CD14-positive monocyte (primary cell): Measurements from ENCODE around the gene NMNAT3. TPM values are rescaled to one million over a fixed set of nuclear protein-coding genes. Genes with fewer than 3 reads are reported as not detected.
A peak's percentile ranks its signal among the peaks of the same experiment; 100 is the strongest.

ENCODE experiments used
- DNase-seq, 3 donors: peaks; one replicate each; pipeline ENCODE4 v3.0.0-alpha.2; 2011 to 2022
- H2AFZ ChIP-seq: 2 replicates; pipeline ENCODE4 v1.6.0; 2012; ENCODE audit warnings: mild to moderate bottlenecking, low read depth, low read length, inconsistent platforms; ENCODE audit not compliant: insufficient read depth, poor library complexity, severe bottlenecking
- H3K27ac ChIP-seq, 2 donors: 1 replicate in 1 of 2; 2 replicates in 1 of 2; pipeline ENCODE4 v1.5.1; 2012 to 2013; ENCODE audit warnings: low read length in 2 of 2, control low read depth in 1 of 2, inconsistent platforms in 1 of 2, low read depth in 1 of 2, mild to moderate bottlenecking in 1 of 2
- H3K27me3 ChIP-seq, 2 donors: one replicate each; pipeline versions ENCODE4 v1.6.0 to v1.6.1; 2011 to 2013; ENCODE audit warnings: low read length in 2 of 2; ENCODE audit not compliant: control insufficient read depth in 2 of 2, insufficient read depth in 2 of 2
- H3K36me3 ChIP-seq, 2 donors: replicated peaks in 1 of 2; 1 replicate in 1 of 2; 2 replicates in 1 of 2; pipeline versions ENCODE4 v1.5.1 to v1.6.1; 2012 to 2013; ENCODE audit warnings: low read length in 2 of 2, control low read depth in 1 of 2, inconsistent platforms in 1 of 2, mild to moderate bottlenecking in 1 of 2; ENCODE audit not compliant: insufficient read depth in 2 of 2, control insufficient read depth in 1 of 2
- H3K4me1 ChIP-seq, 2 donors: 1 replicate in 1 of 2; 2 replicates in 1 of 2; pipeline versions ENCODE4 v1.5.1 to v1.6.1; 2012 to 2013; ENCODE audit warnings: low read length in 2 of 2, control low read depth in 1 of 2, inconsistent platforms in 1 of 2, mild to moderate bottlenecking in 1 of 2, moderate library complexity in 1 of 2; ENCODE audit not compliant: insufficient read depth in 2 of 2, control insufficient read depth in 1 of 2
- H3K4me2 ChIP-seq: replicated peaks from 2 replicates; pipeline ENCODE3; 2012; ENCODE audit warnings: low read length, moderate library complexity, mild to moderate bottlenecking; ENCODE audit not compliant: poor library complexity, severe bottlenecking; ENCODE audit errors: extremely low read depth
- H3K4me3 ChIP-seq, 3 experiments: fragments of 200-600 bp in 1 of 3; sonication (generic) in 1 of 3; replicated peaks in 1 of 3; 1 replicate in 2 of 3; 2 replicates in 1 of 3; pipeline ENCODE4 v1.5.1; 2011 to 2013; ENCODE audit warnings: low read length in 3 of 3, mild to moderate bottlenecking in 3 of 3, control low read depth in 2 of 3, low read depth in 2 of 3, inconsistent platforms in 1 of 3, moderate library complexity in 1 of 3
- H3K79me2 ChIP-seq: 2 replicates; pipeline ENCODE4 v1.6.0; 2012; ENCODE audit warnings: mild to moderate bottlenecking, control low read depth, inconsistent platforms, low read length, moderate library complexity; ENCODE audit not compliant: insufficient read depth
- H3K9ac ChIP-seq: 2 replicates; pipeline ENCODE4 v1.6.0; 2017; ENCODE audit warnings: low read length, mild to moderate bottlenecking; ENCODE audit not compliant: insufficient read depth, poor library complexity, severe bottlenecking
- H3K9me3 ChIP-seq, 2 donors: replicated peaks in 1 of 2; 1 replicate in 1 of 2; 2 replicates in 1 of 2; pipeline versions ENCODE4 v1.5.1 to v1.6.1; 2012 to 2013; ENCODE audit warnings: low read length in 2 of 2, control low read depth in 1 of 2; ENCODE audit not compliant: control insufficient read depth in 1 of 2, insufficient read depth in 1 of 2
- H4K20me1 ChIP-seq: 2 replicates; pipeline ENCODE4 v1.6.0; 2012; ENCODE audit warnings: mild to moderate bottlenecking, low read length, control low read depth, moderate library complexity; ENCODE audit not compliant: insufficient read depth
- H3K27ac Mint-ChIP-seq, 7 donors: one replicate each; pipeline ENCODE4 v1.8.0; 2020; ENCODE audit warnings: mild to moderate bottlenecking in 7 of 7, mixed read lengths in 7 of 7, moderate library complexity in 6 of 7, inconsistent platforms in 2 of 7
- H3K27me3 Mint-ChIP-seq, 3 donors: one replicate each; pipeline ENCODE4 v1.8.0; 2021 to 2022; ENCODE audit warnings: low read depth in 3 of 3, mild to moderate bottlenecking in 3 of 3, mixed read lengths in 3 of 3, moderate library complexity in 3 of 3, inconsistent platforms in 1 of 3
- H3K36me3 Mint-ChIP-seq, 2 donors: one replicate each; pipeline ENCODE4 v1.8.0; 2020; ENCODE audit warnings: mixed read lengths in 2 of 2, inconsistent platforms in 1 of 2, mild to moderate bottlenecking in 1 of 2
- H3K4me1 Mint-ChIP-seq: one replicate; pipeline ENCODE4 v1.8.0; 2020; ENCODE audit warnings: mild to moderate bottlenecking, mixed read lengths
- H3K4me3 Mint-ChIP-seq, 2 donors: one replicate each; pipeline ENCODE4 v1.8.0; 2020; ENCODE audit warnings: mild to moderate bottlenecking in 2 of 2, mixed read lengths in 2 of 2, moderate library complexity in 1 of 2
- H3K9me3 Mint-ChIP-seq, 7 donors: one replicate each; pipeline ENCODE4 v1.8.0; 2020 to 2022; ENCODE audit warnings: mixed read lengths in 7 of 7, mild to moderate bottlenecking in 6 of 7, moderate library complexity in 6 of 7, inconsistent platforms in 2 of 7
- WGBS: methylation state at CpG from one replicate; pipeline ENCODE4 v1.1.5; 2013; ENCODE audit warnings: missing lambda C conversion rate; ENCODE audit not compliant: insufficient coverage; 5-methylcytosine and 5-hydroxymethylcytosine counted together
- intact Hi-C, 2 donors: fragments of 100-400 bp; cut with micrococcal nuclease; formaldehyde crosslinking; loops; one replicate each; pipeline versions ENCODE4 v1.15.0 to v1.15.1; 2023
- polyA plus RNA-seq, 3 donors: library from polyadenylated mRNA; depleted of rRNA in 1 of 3; unstranded in 2 of 3; stranded (reverse) in 1 of 3; fragments of 300-500 nt in 2 of 3; fragments of >200 nt in 1 of 3; fragmentation: Illumina TruSeq in 2 of 3; gene quantifications; 1 replicate in 2 of 3; 2 replicates in 1 of 3; pipeline ENCODE4 v1.2.3, GENCODE V29; 2012 to 2021
- TF ChIP-seq, protein P1 (sequence below): fragments of 200-600 bp; IDR thresholded peaks from one replicate; pipeline ENCODE4 v1.8.0; 2022; ENCODE audit warnings: antibody characterized with exemption, mild to moderate bottlenecking

The NMNAT3 gene
- polyA plus RNA-seq, 3 donors = 1.4 to 5.7 (median 2.9) TPM

DNA sequence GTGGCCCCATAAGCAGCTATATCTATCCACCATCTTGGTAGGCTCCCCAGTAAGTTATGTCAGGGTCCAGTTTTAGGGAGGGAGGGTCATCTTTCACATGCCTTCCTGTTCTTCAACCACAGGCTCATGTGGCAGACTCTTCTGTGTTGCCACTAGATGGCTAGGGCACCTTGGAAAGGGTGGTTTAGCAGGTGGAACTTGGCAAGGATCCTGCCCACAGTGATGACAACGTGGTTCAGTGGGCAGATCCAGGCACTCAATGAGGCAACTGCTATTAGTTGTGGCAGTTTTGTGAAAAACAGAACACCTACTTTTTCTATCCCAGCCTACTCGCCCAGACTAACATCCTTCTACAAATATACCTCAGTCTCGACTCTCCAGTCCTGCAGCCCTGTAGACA, 131.0 kb downstream of the NMNAT3 start:
- TF ChIP-seq, protein P1, sequence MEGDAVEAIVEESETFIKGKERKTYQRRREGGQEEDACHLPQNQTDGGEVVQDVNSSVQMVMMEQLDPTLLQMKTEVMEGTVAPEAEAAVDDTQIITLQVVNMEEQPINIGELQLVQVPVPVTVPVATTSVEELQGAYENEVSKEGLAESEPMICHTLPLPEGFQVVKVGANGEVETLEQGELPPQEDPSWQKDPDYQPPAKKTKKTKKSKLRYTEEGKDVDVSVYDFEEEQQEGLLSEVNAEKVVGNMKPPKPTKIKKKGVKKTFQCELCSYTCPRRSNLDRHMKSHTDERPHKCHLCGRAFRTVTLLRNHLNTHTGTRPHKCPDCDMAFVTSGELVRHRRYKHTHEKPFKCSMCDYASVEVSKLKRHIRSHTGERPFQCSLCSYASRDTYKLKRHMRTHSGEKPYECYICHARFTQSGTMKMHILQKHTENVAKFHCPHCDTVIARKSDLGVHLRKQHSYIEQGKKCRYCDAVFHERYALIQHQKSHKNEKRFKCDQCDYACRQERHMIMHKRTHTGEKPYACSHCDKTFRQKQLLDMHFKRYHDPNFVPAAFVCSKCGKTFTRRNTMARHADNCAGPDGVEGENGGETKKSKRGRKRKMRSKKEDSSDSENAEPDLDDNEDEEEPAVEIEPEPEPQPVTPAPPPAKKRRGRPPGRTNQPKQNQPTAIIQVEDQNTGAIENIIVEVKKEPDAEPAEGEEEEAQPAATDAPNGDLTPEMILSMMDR = no peak
- peaks cover 2 to 17% (median 10%) of the 10 kb centered on the region in 3 donors for H3K27me3 Mint-ChIP-seq
- H3K27ac Mint-ChIP-seq = no peak overlapping the region
- no CpG with 5 or more reads among the region's 3 CpGs for WGBS
- H3K4me3 Mint-ChIP-seq = no peak overlapping the region
- Histone ChIP-seq H3K27me3 (peaks cover 0 to 7% of the 10 kb centered on the region in 2 donors), H3K4me3 (no peak overlapping the region), H3K27ac (no peak overlapping the region), H3K9me3 (no peaks in the 10 kb centered on the region), H4K20me1 (no peaks in the 10 kb centered on the region), H3K36me3 (no peaks in the 10 kb centered on the region), H3K9ac (no peak overlapping the region), H3K4me2 (no peak overlapping the region), H3K79me2 (no peaks in the 10 kb centered on the region), H2AFZ (no peak overlapping the region), H3K4me1 (no peaks in the 10 kb centered on the region)
- H3K36me3 Mint-ChIP-seq = no peaks in the 10 kb centered on the region
- DNase-seq = no peak
- intact Hi-C loops = no loop called here
- peaks cover 0 to 2% (median 0%) of the 10 kb centered on the region in 7 donors for H3K9me3 Mint-ChIP-seq
- no peaks in the 10 kb centered on the region for H3K4me1 Mint-ChIP-seq

DNA sequence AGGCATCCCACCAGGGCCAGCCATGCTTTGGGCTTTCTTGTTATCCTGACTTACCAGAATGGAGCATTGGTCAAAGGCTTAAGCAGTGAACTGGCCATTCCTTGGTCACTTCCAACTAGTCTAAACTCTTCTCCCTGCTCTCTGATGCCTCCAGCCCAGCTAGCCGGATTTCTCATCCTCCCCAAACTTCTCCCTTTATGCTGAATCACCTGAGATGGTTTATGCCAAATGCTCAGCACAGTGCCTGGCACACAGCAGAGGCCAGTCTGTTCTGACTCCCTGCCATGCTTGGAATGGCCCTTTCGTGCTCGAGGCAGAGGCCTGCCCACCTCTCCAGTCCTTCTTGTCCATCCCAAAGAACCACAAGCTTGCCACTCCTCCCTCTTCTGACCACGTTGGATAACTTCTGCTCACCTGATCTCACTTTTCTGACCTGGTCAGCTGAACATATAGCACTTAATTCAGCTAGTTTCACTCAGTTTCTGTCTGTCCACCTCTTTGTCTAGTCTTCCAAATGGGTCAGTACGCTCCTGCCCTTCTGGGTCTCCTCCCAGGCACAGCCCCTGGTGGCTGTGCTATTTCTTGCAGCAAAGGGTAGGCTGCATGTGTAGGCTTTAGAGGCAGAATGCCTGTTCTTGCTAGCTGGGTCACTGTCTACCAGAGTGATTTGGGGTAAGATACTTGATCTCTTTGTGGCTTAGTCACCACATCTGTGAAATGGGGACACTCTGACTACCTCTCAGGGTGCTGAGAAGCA, 136.1 kb downstream of the NMNAT3 start:
- Histone ChIP-seq H3K79me2 (no peaks in the 10 kb centered on the region), H2AFZ (no peak overlapping the region), H3K27me3 (peaks cover 21 to 56% of the 10 kb centered on the region in 2 donors), H3K27ac (no peak overlapping the region), H3K4me2 (no peak overlapping the region), H3K9ac (no peak overlapping the region), H4K20me1 (no peaks in the 10 kb centered on the region), H3K4me1 (peaks cover 18 to 20% of the 10 kb centered on the region in 2 donors), H3K36me3 (no peaks in the 10 kb centered on the region), H3K4me3 (no peak overlapping the region), H3K9me3 (peaks cover 0 to 13% of the 10 kb centered on the region in 2 donors)
- no peak for DNase-seq
- Mint-ChIP-seq H3K27ac (no peak overlapping the region), H3K4me1 (peaks cover 17% of the 10 kb centered on the region), H3K36me3 (peaks cover 3 to 4% of the 10 kb centered on the region in 2 donors), H3K27me3 (peaks cover 36 to 63% (median 57%) of the 10 kb centered on the region in 3 donors), H3K4me3 (peak overlapping the region in 1 of 2 donors; percentile 18), H3K9me3 (peaks cover 0 to 14% (median 3%) of the 10 kb centered on the region in 7 donors)
- intact Hi-C loops = no loop called here
- 84% methylated on average over 5 of the region's 5 CpGs for WGBS
- TF ChIP-seq, protein P1 = no peak
